KG1 (cell line): Measurements from ENCODE around the gene PP2D1.
"Not testable (repeated sequence)": the region's sequence is repeated elsewhere in the genome, so short reads cannot be mapped to it uniquely, and the experiment has no call there.

Source experiments
- DNase-seq: peaks from one replicate; lab custom pipeline; 2025; lab: John Stamatoyannopoulos, UW

Gene PP2D1

GRCh38 chr3:19970327-19970726 is 41.7 kb downstream of the PP2D1 start:
- DNase-seq = no peak

GRCh38 chr3:19967812-19968211 is 44.3 kb downstream of the PP2D1 start:
- DNase-seq = no peak

GRCh38 chr3:19967208-19967607 is 44.9 kb downstream of the PP2D1 start:
- no peak for DNase-seq

GRCh38 chr3:19961960-19962359 is 50.1 kb downstream of the PP2D1 start:
- DNase-seq = no peak

- DNase-seq = no peak
Observed at GRCh38 chr3:19960696-19961095, 51.4 kb downstream of the PP2D1 start.

- no peak for DNase-seq
Observed at GRCh38 chr3:19959505-19959904, 52.6 kb downstream of the PP2D1 start.

- not testable (repeated sequence) for DNase-seq
Observed at GRCh38 chr3:19957354-19957753, 54.7 kb downstream of the PP2D1 start.

GRCh38 chr3:19954676-19955075 is 57.4 kb downstream of the PP2D1 start:
- DNase-seq = no peak

GRCh38 chr3:19950316-19950715 is 61.7 kb downstream of the PP2D1 start:
- no peak for DNase-seq

GRCh38 chr3:19948226-19948591 is 63.9 kb downstream of the PP2D1 start:
- no peak for DNase-seq

- no peak for DNase-seq
Observed at GRCh38 chr3:19947549-19948225, 64.4 kb downstream of the PP2D1 start.

- DNase-seq = peak; percentile 98
Observed at GRCh38 chr3:19946832-19947548, 65.1 kb downstream of the PP2D1 start, which contains the start of gene RAB5A. RAB5A (plus strand) TSS chr3:19947097; CDS start chr3:19950899, 3,802 bp downstream.

- DNase-seq = peak; percentile 79
Observed at GRCh38 chr3:19945969-19946831, 65.9 kb downstream of the PP2D1 start.

- DNase-seq = no peak
Observed at GRCh38 chr3:19945534-19945933, 66.5 kb downstream of the PP2D1 start.

GRCh38 chr3:19940643-19941042 is 71.4 kb downstream of the PP2D1 start:
- DNase-seq = no peak

- no peak for DNase-seq
Observed at GRCh38 chr3:19938295-19938627, 73.8 kb downstream of the PP2D1 start.

GRCh38 chr3:19937459-19938294 is 74.4 kb downstream of the PP2D1 start:
- no peak for DNase-seq
